ENCODE data around the gene TTC7B. TPM values are rescaled to one million over a fixed set of nuclear protein-coding genes. Genes with fewer than 3 reads are reported as not detected.

TTC7B gene
- total RNA-seq, 1 donor from 2014 or later, result 55.5 TPM

GRCh38 chr14:90733139-90733808 is 83.0 kb downstream of the TTC7B start:
- H3K9me3 ChIP-seq (replicated peaks), result no peaks in the 10 kb centered on the region
- H3K4me3 ChIP-seq, result no peak overlapping the region
- H3K36me3 ChIP-seq, result peaks cover 9% of the 10 kb centered on the region
- DNase-seq, result peak; percentile 31
- peaks cover 10% of the 10 kb centered on the region for H3K4me1 ChIP-seq
- intact Hi-C loops (cut with micrococcal nuclease), result no loop called here
- no peaks in the 10 kb centered on the region for H3K27me3 ChIP-seq (ENCODE audit: low read depth)
- TF ChIP-seq, protein P1, sequence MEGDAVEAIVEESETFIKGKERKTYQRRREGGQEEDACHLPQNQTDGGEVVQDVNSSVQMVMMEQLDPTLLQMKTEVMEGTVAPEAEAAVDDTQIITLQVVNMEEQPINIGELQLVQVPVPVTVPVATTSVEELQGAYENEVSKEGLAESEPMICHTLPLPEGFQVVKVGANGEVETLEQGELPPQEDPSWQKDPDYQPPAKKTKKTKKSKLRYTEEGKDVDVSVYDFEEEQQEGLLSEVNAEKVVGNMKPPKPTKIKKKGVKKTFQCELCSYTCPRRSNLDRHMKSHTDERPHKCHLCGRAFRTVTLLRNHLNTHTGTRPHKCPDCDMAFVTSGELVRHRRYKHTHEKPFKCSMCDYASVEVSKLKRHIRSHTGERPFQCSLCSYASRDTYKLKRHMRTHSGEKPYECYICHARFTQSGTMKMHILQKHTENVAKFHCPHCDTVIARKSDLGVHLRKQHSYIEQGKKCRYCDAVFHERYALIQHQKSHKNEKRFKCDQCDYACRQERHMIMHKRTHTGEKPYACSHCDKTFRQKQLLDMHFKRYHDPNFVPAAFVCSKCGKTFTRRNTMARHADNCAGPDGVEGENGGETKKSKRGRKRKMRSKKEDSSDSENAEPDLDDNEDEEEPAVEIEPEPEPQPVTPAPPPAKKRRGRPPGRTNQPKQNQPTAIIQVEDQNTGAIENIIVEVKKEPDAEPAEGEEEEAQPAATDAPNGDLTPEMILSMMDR (IDR thresholded peaks at IDR 0.05; ENCODE audit: borderline replicate concordance), result no peak
- peak overlapping the region; percentile 28 for H3K27ac ChIP-seq (replicated peaks)

- no peak for DNase-seq
- Histone ChIP-seq H3K4me3 (no peak overlapping the region), H3K9me3 (replicated peaks) (no peaks in the 10 kb centered on the region), H3K27me3 (ENCODE audit: low read depth) (no peaks in the 10 kb centered on the region), H3K4me1 (peaks cover 10% of the 10 kb centered on the region), H3K36me3 (peaks cover 9% of the 10 kb centered on the region), H3K27ac (replicated peaks) (no peak overlapping the region)
- intact Hi-C loops (cut with micrococcal nuclease), result no loop called here
- TF ChIP-seq, protein P1 (IDR thresholded peaks at IDR 0.05; ENCODE audit: borderline replicate concordance), result no peak
Observed at GRCh38 chr14:90732718-90733117, 83.5 kb downstream of the TTC7B start.

DNA sequence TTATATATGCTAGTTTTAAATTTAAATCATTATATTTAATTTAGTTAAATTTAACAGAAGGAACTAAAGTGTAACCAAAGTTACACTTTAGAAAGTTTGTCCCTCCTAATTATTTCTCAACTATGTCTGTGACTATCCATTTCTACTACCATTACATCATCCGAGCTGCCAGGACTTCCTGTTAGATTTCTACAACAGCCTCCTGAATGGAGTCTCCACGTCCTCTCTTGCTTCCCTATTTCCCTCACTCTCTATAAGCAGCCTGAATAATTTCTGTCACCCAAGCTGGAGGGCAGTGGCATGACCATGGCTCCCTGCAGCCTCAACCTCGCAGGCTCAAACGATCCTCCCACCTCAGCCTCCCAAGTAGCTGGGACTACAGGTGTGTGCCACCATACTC is 84.1 kb downstream of the TTC7B start:
- Histone ChIP-seq H3K4me1 (peaks cover 10% of the 10 kb centered on the region), H3K4me3 (no peak overlapping the region), H3K27me3 (ENCODE audit: low read depth) (no peaks in the 10 kb centered on the region), H3K27ac (replicated peaks) (no peak overlapping the region), H3K36me3 (peaks cover 9% of the 10 kb centered on the region), H3K9me3 (replicated peaks) (no peaks in the 10 kb centered on the region)
- TF ChIP-seq, protein P1 (IDR thresholded peaks at IDR 0.05; ENCODE audit: borderline replicate concordance), result no peak
- DNase-seq, result no peak
- intact Hi-C loops (cut with micrococcal nuclease), result no loop called here

GRCh38 chr14:90731487-90731886 is 84.7 kb downstream of the TTC7B start:
- TF ChIP-seq, protein P1 (IDR thresholded peaks at IDR 0.05; ENCODE audit: borderline replicate concordance), result no peak
- Histone ChIP-seq H3K9me3 (replicated peaks) (no peaks in the 10 kb centered on the region), H3K36me3 (peaks cover 9% of the 10 kb centered on the region), H3K27ac (replicated peaks) (no peak overlapping the region), H3K27me3 (ENCODE audit: low read depth) (no peaks in the 10 kb centered on the region), H3K4me1 (peaks cover 14% of the 10 kb centered on the region), H3K4me3 (no peak overlapping the region)
- DNase-seq, result no peak
- intact Hi-C loops (cut with micrococcal nuclease), result no loop called here

GRCh38 chr14:90730206-90730766 is 85.9 kb downstream of the TTC7B start:
- Histone ChIP-seq H3K4me1 (peaks cover 15% of the 10 kb centered on the region), H3K27me3 (ENCODE audit: low read depth) (no peaks in the 10 kb centered on the region), H3K36me3 (peaks cover 9% of the 10 kb centered on the region), H3K4me3 (no peak overlapping the region), H3K9me3 (replicated peaks) (no peaks in the 10 kb centered on the region), H3K27ac (replicated peaks) (no peak overlapping the region)
- intact Hi-C loops (cut with micrococcal nuclease), result no loop called here
- TF ChIP-seq, protein P1 (IDR thresholded peaks at IDR 0.05; ENCODE audit: borderline replicate concordance), result no peak
- DNase-seq, result no peak

Measured in left ventricle myocardium inferior (tissue), 1 donor.